ENCODE measurements around the gene TBXAS1.

- TF ChIP-seq POLR2A (IDR thresholded peaks at IDR 0.05) = no peak
- TF ChIP-seq, protein P1, sequence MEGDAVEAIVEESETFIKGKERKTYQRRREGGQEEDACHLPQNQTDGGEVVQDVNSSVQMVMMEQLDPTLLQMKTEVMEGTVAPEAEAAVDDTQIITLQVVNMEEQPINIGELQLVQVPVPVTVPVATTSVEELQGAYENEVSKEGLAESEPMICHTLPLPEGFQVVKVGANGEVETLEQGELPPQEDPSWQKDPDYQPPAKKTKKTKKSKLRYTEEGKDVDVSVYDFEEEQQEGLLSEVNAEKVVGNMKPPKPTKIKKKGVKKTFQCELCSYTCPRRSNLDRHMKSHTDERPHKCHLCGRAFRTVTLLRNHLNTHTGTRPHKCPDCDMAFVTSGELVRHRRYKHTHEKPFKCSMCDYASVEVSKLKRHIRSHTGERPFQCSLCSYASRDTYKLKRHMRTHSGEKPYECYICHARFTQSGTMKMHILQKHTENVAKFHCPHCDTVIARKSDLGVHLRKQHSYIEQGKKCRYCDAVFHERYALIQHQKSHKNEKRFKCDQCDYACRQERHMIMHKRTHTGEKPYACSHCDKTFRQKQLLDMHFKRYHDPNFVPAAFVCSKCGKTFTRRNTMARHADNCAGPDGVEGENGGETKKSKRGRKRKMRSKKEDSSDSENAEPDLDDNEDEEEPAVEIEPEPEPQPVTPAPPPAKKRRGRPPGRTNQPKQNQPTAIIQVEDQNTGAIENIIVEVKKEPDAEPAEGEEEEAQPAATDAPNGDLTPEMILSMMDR (IDR thresholded peaks at IDR 0.05) = no peak
Measured at GRCh38 chr7:139908792-139909191, 79.7 kb downstream of the TBXAS1 start.

Measured in heart left ventricle (tissue), 13 donors.